HG02973 (cell line): ENCODE results near the gene RXFP4.
"Not testable (repeated sequence)": the region's sequence is repeated elsewhere in the genome, so short reads cannot be mapped to it uniquely, and the experiment has no call there.

ENCODE experiments used
- ATAC-seq: cut with Tn5 transposase; IDR thresholded peaks from one replicate; pipeline ENCODE4 v1.9.1; 2021; ENCODE audit warnings: moderate library complexity; ENCODE audit not compliant: unreplicated experiment

RXFP4 gene, protein sequence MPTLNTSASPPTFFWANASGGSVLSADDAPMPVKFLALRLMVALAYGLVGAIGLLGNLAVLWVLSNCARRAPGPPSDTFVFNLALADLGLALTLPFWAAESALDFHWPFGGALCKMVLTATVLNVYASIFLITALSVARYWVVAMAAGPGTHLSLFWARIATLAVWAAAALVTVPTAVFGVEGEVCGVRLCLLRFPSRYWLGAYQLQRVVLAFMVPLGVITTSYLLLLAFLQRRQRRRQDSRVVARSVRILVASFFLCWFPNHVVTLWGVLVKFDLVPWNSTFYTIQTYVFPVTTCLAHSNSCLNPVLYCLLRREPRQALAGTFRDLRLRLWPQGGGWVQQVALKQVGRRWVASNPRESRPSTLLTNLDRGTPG

DNA sequence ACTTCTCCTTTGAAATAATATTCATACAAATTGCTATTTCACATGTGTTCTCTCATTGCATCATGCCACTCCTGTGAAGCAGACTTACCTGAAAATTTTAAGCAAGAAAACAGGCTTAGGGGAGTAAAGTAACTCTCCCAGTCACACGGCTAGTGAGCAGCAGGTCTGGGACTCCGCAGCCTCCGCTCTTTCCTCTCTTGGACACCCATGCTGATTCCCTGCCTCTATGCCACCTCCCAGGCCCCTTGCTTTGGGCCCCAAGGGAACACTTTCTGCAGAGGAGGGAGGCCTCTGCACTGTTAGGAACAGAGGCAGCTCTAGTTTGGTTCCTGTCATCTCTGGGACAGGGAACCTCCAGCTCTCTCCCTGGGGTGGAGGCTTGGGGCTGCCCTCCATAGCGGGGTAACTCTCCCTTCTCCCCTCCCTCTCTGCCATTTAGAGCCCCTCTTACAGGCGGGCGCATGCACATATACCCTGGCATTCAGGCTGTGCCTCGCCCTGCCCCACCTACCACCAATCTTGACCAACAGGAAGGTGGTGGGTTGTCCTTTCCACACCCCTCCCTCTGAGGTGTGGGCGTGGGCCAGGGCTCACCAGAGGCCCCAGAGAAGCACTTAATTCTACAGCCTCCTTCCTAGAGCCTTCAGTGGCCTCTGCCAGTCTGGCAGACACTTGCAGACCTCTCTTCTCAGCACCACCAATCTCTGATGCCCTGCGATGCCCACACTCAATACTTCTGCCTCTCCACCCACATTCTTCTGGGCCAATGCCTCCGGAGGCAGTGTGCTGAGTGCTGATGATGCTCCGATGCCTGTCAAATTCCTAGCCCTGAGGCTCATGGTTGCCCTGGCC is at the start of gene RXFP4:
RXFP4 (plus strand) TSS at position 646 of the 852 bp plus-strand sequence; CDS start at position 718, 72 bp downstream.
- no peak for ATAC-seq

DNA sequence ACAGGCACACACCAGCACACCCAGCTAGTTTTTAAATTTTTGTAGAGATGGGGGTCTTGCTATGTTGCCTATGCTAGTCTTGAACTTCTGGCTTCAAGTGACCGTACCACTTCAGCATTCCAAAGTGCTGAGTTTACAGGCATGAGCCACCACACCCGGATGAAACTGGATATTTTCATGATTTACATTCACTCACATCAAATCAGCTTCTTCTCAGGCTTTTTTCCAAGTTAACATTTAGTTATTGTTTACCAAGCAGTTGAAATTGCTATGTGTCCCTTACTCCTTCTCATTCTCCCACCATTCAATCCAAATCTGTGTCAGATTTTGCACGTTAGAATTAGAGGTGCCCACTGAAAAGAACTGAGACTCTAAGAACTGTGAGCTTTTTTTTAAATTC is 48.6 kb upstream of the RXFP4 start:
- ATAC-seq: no peak

DNA sequence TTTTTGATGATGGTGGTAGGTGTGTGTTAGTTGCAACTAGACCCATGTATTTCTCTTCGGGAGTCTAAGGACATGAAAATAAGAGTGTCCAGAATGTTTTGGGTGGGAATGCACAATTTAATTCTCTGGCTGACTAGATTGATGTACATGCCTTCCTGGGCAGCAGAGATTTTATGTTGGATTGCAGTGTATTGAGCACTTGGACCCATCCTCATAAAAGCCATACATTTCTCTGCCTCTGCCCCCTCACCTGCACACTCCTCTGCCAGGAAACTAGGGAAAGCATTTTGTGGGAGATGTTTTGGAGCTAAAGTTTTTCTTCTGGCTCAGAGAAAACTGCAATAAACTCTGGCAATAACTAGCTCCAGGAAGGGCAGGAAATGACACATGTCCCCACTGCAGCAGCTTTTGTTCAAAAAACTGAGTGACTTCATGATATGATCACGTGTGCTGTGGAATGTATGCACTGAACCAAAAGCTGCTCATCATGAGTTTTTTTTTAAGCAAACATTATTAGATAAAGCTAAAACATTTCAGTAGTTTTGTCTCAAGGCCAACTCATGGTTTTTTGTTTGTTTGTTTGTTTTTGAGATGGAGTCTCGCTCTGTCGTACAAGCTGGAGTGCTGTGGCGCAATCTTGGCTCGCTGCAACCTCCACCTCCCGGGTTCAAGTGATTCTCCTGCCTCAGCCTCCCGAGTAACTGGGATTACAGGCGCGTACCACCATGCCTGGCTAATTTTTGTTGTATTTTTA is 47.9 kb upstream of the RXFP4 start:
- ATAC-seq: no peak

DNA sequence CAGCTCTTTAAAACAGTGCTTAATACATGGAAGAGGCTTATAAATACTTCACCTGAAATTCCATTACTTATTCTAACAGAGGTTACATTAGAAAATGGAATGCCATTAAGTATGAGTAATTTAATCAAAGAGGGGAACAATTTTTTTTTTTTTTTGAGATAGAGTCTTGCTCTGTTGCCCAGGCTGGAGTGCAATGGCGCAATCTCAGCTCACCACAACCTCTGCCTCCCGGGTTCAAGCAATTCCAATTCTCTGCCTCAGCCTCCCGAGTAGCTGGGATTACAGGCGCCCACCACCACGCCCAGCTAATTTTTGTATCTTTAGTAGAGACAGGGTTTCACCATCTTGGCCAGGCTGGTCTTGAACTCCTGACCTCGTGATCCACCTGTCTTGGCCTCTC is 45.8 kb upstream of the RXFP4 start:
- ATAC-seq: not testable (repeated sequence)

DNA sequence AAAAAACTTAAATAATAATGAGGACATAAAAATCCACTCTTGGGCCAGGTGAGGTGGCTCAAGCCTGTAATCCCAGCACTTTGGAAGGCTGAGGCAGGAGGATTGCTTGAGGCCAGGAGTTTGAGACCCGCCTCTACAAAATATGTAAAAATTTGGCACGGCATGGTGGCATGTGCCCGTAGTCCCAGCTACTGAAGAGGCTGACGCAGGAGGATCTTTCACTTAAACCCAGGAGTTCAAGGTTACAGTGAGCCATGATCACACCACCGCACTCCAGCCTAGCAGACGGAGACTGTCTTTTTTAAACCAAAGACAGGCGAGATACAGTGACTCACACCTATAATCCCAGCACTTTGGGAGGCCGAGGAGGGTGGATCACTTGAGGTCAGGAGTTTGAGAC is 45.0 kb upstream of the RXFP4 start:
- not testable (repeated sequence) for ATAC-seq

DNA sequence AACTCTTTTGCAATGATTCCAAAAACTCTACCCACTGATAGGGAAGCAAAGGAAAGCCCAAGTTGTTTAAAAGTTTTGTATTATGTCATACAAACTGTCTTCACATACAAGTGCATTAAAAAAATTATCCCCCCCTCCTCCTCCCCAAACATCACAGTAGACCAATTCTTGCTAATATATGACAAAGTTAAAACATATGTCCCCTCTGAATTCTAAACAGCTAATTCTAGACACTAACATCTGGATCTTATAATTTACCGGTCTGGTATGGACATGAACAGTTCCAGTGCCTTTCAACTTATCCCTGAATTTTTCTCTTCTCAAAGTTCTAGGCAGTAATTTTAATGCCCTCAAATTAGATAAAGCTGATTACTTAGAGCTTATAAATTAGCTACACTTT is 43.7 kb upstream of the RXFP4 start:
- no peak for ATAC-seq

DNA sequence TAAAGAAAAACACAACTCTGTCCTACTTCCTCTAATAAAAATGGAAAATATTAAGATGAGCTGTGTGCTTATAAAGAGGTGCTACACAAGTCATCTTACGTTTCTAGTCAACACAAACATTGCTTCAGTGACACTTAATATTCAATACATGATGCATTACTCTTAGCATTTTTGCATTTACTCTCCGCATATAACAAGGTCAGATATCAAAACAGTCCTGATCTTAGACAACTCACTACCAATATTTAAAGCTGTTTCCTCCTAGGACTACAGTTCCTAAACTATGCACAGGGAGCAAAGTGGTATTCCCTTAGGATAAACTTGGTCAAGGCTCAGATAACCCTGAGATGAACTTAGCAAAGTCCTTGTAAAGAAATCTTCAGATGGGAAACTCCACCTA is 42.5 kb upstream of the RXFP4 start:
- ATAC-seq: no peak

DNA sequence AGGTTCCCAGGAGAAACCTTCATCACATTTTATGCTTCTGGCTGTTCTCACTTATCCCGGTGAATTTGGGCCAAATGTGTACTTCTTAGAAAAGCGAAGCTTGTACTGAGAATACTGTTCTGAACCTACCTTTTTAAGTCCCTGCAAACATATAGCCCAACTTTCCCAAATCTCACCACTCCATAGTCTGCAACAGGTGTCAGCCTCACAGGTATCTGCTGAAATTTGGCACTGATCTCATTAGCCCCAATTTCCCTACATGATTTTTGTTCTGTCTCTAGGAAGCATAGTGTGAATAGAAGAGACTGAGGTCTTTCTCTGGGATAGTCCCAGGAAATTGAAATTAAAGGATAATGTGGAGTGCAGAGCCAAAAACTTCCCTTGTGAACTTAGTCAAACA is 41.8 kb upstream of the RXFP4 start:
- ATAC-seq: no peak

DNA sequence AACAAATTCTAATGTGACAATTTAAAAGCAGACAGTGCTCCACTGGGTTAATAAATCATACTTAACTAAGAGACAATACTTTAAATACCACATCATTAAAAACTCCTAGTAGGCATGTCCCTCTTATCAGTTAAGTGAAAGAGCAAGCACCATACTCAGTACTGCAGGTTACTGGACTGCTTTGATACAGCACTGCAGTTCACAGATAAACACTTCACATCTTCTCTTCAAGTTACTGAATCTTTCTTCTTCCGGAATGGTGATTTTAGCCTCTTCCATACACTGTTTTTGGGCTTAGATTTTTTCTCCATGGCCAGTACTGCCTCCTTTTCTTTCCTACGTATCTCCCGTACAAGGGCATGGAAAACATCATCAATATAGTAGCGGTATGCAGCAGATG is 41.3 kb upstream of the RXFP4 start:
- no peak for ATAC-seq

DNA sequence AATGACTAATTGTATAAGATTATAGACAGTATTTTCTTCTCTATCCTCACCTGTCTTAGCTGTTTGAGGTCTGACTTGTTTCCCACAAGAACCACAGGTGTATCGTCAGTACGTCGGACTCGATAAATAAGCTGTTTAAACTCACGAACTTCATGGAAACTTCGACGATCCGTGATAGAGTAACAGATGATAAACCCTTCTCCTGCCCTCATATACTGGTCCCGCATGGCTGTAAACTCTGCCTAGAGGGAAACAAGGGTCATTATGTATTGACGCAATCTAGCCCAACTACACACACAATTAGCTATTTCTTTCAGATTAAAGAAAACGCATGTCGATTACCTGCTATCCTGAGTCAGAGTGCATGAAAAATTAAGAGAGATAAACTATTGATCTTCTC is 37.2 kb upstream of the RXFP4 start:
- ATAC-seq: no peak

DNA sequence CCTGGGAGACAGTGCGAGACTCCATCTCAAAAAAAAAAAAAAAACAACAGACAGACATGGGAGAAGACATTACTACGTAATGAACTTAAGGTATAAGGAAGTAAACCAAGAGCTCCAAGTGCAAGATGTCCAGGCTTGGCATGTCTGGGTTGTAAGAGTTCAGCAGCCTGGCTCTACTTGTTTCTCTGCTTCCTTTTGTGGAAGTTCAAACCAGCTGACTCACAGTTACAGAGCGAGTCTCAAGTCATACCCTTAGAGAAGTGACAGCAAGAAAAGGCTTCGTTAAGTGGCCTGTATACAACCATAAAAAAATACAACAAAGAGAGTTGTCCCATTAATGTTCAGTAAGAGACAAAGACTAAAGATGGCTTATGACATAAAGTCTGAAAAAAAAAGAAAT is 31.5 kb upstream of the RXFP4 start:
- no peak for ATAC-seq

DNA sequence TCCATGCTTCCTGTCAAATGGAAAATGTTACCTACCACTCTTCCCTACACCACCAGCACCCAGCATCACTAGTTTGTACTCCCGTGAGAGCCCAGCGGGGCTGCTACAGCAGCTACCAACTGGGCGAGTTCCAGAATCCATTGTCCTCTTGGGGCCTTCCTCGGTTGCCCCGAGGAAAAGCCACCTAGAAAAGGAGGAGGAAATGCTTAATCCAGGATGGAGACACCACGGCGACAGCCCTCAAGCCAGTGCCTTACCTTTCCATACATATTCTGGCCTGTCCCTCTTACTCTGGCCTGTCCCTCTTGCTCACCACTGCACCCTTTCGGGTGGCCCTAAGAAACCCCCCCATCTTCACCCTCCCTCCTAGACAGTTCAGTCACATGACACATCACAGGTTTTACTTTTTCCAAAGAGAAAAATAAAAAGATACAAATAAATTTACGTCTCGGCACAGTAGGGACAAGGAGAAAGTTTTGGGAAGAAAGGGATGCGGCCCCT is 30.8 kb upstream of the RXFP4 start:
- ATAC-seq: no peak

DNA sequence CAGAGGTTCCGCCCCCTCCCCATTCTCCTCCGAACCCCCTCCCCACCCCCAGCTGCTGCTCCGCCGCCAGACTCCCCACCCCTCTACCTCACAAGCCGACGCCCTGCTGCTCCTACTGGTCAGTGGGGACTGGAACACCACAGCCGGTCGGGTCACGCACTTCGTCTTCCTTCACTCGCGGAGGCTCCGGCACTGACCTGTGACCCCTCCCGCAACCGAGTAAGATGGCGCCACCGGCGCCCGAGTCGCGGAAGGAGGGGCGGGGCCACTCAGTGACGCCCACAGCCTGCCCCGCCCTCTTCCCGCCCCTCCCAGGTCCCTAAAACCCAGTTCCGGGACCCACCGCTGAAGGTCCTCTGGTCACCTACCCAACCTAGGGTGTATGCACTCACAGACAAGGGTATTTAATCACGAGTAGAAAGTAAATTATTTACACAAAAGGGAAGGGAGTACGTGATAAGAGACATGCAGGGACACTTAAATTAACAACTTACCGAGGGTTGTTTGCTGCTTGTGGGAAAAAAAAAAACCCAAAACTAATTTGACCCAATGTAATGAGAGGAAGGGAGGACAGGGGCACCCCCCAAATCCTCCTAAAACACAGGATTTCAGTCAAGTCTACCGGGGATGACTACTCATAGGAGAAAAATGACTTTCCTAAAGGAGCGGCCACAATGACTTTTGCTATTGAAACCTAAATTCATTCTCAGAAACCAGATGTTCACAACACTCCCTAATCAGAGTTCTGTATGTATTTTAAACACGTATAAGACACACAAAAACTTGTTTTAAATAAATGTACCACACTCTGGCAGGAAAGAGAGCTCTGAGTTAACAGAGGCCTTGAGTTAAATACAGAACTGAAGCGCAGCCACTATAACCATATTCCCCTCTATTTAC is 30.0 kb upstream of the RXFP4 start, which contains the start of gene RIT1:
RIT1 (minus strand) TSS at position 194 of the 900 bp plus-strand sequence. CDS start 588 bp downstream, outside the sequence.
- peak; percentile 72 for ATAC-seq

DNA sequence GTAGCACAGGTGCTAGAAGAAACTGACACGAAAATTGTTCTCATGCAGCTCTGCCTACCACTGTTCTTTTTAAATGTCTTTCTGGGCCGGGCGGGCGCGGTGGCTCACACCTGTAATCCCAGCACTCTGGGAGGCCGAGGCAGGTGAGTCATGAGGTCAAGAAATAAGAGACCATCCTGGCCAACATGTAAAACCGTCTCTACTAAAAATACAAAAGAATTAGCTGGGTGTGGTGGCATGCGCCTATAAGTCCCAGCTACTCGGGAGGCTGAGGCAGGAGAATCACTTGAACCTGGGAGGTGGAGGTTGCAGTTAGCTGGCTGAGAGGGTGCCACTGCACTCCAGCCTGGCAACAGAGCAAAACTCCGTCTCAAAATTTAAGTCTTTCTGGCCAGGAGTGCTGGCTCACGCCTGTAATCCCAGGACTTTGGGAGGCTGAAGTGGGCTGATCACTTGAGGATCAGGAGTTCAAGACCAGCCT is 29.3 kb upstream of the RXFP4 start:
- no peak for ATAC-seq

DNA sequence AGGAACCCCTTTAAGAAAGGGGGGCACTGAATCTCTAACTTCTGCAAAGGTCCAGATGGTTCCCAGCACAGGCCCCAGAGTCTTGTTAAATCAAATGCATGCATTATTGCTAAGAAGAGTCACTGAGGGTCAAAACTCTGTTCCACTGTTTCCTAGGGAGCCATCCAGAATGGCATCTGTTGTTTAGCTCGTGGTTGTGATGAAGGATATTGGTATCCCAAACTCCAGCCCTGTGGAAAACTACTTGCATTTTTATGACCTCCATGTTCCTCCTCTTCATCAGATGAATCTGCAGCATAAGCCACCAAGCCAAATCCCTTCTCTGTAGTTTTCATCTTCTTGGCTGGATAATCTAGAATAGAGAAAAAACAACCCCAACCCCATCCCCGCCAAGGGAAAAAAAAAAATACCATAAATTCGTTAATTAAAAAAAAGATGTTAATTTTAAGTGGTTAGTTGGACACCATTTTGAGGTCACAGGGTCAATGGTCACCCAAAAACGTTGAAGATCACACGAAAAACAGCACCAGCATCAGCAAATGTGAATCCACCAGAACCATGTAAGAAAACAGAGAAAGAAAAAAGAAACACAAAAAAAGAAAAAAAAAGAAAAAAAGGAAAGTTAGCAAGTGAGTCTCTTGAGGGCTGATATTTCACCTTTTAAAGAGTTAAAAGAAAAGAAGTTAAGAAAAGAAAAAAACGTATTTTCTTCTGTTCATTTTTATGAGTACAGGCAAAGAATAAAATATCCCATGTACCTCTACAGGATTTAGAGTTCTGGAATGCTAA is 27.3 kb upstream of the RXFP4 start:
- no peak for ATAC-seq

DNA sequence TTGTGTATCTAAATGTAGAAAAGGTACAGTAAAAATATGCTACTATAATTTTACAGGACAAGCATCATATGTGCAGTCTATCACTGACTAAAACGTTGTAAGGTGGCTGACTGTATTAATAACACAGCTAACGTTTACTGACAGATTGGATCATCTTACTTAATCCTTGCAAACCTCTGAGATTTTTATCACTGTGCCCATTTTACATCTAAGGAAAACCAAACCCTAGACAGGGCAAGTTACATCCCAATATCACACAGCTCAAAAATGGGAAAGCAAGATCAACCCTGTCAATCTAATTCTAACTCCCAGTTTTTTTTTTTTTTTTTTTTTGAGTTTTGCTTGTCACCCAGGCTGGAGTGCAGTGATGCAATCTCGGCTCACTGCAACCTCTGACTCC is 22.8 kb upstream of the RXFP4 start:
- no peak for ATAC-seq

DNA sequence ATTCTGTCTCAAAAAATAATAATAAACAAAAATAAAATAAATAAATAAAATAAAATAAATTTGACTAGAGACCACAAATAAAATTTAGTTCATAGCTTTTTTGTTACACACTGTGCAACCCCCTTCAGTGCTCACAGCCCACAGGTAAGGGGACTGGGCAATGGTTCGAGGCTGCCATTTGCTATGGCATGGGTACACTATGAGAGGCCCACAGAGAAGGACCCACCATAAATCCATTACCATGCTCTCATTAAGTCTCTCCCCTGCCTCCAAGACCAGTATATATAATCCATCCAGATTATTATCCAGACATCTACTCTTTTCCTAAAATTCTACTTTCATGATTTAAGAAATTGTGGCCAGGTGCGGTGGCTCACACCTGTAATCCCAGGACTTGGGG is 21.6 kb upstream of the RXFP4 start:
- ATAC-seq: no peak

DNA sequence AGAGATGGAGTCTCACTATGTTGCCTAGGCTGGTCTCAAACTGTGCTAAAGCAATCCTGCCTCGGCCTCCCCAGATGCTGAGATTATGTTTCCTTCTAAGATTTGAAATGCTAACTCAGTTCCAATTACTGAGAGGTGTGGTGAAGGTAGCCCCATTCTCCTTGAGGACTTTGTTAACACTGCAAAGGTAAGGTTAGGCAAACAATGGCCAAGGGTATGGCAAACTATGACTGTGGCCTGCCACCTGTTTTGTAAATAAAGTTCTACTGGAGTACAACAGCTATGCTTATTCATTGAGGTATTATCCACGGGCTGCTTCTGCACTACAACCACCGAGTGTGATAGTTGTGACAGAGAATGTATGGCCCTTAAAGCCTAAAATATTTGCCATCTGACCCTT is 20.7 kb upstream of the RXFP4 start:
- no peak for ATAC-seq

DNA sequence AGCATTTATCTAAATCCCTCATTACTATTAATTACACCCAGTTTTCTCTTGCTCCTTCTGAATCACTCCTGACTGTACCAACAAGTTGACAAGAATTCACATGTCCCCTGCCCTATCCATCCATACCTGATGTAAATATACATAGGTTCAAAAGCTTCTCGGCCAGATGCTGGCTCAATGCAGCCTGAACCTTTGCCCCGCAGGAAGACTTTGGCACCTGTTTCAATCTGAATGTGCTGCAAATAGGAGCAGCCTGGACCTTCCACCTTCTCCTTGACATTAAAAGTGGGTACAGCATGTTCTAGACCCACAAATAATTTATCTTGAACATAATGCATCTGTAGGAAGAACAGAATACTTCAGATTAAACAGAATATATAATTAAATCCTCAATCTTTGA is 15.9 kb upstream of the RXFP4 start:
- no peak for ATAC-seq
